GM12874 (cell line): ENCODE data around the gene GHSR.

Source experiments
- CTCF ChIP-seq: IDR thresholded peaks from 2 replicates; pipeline ENCODE4 v1.5.1; 2011; ENCODE audit warnings: low read depth, mild to moderate bottlenecking, control low read depth, low read length, moderate library complexity; ENCODE audit not compliant: insufficient read depth

Gene GHSR

DNA sequence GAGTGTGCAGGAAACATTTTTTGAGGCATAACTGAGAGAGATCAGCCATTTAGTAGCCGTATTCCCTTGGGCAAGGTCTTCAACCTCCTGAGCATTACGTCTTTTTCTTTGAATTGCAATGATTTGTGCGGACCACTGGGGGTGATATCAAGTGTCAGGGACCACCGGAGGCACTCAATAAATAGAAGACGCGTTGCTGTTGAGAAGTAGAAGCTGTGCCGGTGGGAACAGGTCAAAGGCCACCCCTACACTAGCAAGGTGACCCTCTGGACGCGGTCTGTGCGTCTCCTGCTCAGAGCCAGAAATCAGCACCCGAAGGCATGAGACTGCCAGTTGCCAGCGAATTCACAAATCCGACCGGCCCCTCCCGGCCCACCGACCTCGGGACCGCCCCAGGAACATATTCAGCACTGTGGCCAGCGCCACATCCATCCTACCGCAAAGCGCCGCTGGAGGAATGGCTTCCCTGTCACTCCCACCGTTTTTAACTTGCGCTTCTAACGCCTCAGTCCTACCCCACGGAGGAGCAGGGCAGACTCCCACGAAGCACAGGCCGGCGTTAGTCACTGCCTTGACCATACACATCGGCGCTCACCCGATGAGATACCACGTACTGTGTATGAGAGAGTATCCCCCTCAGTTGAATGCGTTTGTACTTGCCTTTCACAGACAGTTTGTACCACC is 1.4 kb upstream of the GHSR start:
- no peak for TF ChIP-seq CTCF

GRCh38 chr3:172448661-172449465 is 607 bp upstream of the GHSR start:
- TF ChIP-seq CTCF, result no peak

GRCh38 chr3:172446198-172446597 is 2.1 kb downstream of the GHSR start:
- no peak for TF ChIP-seq CTCF

GRCh38 chr3:172444821-172445220 is 3.4 kb downstream of the GHSR start:
- no peak for TF ChIP-seq CTCF

GRCh38 chr3:172442606-172443005 is 5.7 kb downstream of the GHSR start:
- TF ChIP-seq CTCF, result no peak

DNA sequence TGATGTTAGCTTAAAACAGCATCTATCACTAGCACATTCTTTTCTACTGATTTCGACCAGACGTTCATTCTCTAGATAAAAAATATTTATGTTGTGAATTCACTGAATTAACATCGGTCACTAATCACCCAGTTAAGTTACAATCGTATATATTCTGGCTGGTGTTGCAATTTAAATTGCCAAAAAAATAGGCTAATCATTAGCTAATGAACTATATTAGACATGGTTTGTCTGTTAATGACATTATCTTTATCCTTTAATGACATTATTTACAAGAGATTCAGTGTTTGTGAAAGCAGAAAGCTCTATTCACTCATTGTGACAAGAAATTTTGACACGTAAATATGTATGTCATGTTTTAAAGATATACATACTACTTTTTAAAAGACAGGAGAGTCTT is 6.7 kb downstream of the GHSR start:
- TF ChIP-seq CTCF, result no peak

DNA sequence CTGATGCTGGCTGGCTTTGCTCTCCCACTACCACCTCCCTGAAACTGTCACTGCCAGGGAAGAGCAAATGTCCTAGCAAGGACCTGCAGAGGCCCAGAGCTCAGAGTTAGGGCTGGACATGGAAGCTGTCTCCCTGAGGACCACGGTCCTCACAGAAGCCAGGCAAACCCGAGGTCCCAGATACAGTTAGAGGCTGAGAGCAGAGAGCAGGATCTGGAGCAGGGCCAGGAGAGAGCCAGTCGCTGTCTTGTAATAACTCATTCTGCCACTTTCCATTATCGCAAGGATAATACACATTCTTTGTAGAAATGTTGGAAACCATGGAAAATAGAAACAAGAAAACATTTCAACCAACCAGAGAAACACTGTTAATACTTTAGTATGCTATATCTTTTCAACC is 10.1 kb downstream of the GHSR start:
- no peak for TF ChIP-seq CTCF
